ENCODE data around the gene MAD1L1.

MAD1L1 gene

DNA sequence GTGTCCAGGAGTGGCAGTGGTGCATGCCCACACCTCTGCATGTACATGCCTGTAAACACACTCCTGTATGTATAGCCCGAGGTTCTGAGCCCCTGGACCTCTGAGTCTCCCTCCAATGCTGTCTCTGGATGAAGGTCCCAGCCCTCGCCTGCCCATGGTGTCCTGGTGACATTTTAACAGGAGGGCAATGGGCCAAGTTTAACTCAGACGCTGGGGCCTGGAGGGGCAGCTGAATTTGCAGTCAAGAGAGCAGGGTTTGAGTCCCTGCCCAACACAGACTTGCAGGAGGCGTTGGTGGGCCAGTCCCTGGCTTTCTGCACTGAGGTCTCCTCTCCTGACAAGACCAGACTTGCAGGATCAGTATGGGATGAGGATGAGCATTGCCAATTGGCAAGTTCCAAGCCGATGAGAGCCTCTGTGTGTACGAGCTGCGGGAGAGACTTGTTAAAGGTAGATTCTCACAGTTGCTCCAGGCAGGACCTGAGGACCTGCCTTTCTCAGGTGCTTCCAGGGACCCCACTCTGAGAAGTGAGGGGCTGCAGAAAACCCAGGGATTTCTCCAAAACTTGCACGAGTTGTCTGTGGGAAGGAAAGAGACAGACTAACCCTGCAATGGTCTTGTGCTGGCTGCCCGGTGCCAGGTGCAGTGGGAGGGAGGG, 420.8 kb downstream of the MAD1L1 start:
- no peak for DNase-seq (ENCODE audit: low read depth in 2 of 2, low spot score in 1 of 2)

DNA sequence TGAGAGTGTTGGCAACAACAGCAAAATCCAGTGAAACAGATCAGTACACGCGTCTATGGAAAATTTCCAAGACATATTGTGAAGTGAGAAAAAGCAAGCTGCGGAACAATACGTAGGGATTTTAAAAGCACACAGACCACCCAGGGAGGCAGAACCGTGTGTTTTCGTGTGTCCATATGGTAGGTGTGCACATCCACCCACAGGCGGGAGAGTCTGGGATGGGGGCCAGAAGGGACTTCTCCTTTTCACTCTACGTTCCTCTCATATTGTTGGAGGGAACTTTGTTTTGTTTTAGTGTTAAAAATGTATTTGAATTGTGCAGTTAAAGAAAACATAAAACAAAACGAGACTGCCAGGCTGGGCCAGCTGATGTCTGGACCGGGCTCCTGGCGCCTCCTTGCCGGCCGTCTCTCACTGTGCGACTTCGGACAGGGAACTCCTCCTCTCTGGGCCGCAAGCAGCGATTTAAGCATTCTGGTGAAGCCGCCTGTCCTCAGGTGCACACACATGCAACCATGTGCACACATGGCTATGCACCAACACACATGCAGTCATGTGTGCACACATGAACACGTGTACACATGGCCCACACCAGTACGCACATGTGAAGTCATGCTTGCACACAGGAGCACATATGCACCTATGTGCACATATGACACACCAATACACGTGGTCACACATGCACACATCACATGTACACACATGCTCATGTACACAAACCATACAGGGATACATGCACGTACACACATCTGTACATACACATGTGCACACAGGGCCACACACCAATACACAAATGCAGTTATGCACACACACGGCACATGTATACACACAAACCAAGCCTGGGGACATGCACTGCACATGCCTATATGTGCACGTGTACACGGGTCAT, 421.5 kb downstream of the MAD1L1 start:
- no peak for DNase-seq (ENCODE audit: low read depth in 2 of 2, low spot score in 1 of 2)

DNA sequence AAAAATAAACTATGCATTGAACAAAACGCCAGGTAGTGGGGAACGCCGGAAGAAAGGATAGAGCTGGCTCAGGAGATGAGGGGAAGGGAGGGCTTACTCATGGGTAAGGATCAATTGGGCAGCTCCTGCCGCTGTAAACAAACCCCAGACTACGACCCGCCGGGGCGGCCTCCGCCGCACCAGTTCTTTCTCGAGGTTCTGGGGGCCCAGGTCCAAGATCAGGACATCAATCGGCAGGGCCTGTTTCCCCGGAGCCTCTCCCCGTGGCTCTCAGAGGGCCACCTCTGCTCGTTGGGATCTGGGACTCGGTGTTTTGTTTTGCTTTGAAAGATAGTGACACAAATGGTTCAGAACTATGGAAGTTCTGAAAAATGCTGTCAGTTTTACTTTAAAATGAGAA, 422.2 kb downstream of the MAD1L1 start:
- no peak for DNase-seq (ENCODE audit: low read depth in 2 of 2, low spot score in 1 of 2)

DNA sequence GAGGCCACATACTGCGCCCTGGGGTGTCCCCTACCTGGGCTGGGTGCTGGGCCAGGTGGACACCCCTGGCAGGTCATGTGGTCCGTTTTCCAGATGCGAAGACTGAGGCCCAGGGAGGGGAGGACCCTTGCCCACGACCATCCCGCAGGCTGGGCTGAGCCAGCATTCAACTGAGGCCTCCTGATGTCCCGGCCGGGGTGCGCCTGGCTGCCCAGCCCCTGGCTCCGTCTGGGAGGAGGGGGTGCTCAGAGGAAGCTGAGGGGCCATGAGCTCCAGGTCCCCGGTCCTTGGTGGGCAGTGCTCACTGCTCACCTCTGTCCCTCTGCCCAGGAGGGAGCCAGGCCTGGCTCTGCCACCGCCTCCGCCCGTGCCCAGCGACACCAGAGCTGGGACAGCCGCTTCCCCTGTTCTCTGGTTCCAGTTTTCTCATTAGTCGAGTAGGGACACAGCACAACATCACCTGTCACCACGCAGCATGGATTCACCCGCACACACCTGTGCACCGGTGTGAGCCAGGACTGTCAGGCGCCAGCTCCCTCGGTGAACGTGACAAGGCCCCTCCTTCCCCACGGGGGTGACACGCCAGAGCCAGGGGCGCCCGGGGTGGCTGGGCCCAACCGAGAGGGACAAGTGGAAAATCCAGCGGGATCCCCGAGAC, 423.0 kb downstream of the MAD1L1 start:
- DNase-seq (ENCODE audit: low read depth in 2 of 2, low spot score in 1 of 2): no peak

DNA sequence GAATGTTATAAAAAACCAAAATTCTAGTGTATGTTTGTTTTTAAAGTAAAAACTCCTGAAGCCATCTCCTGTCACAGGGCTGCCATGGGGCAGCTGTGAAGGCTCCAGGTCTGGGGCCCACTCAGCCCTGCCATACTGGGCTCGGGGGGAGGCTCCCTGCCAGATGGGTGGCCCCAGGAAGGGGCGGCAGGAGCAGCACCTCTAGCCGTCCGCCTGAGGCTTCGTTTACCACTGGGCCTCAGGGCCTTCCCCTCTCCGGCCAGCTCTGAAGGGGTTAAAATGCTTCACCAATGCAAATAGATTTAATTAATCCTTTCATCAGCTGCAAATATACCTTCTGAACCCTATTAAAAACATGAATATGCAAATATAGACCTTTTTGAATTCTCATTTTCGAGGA, 423.7 kb downstream of the MAD1L1 start:
- DNase-seq (ENCODE audit: low read depth in 2 of 2, low spot score in 1 of 2): no peak

DNA sequence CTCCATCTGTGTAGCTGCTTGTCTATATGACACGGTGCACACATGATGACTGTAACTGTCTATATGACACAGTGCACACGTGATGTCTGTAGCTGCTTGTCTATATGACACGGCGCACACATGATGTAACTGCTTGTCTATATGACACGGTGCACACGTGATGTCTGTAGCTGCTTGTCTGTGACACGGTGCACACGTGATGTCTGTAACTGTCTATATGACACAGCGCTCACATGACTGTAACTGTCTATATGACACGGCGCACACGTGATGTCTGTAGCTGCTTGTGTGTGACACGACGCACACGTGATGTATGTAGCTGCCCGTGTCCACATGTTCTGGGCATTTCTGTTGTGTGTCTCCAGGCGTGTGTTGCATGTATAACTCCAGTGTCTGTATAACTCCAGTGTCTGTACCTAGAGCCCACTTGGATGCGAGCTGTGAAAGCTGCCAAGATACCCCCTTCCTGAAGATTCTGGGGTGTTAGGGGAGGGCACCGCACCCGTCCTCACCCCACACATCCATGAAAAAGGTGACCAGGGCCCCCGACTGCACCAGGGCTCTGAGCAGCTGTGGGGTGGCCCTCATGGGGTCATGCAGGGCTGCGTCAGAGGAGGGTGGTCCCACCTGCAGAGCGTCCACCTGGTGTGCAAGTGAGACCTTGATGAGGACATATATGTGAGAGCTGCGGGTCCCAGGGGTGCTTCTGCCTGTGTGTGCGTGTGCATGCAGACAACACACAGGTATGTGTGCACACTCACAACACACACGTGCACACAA, 424.7 kb downstream of the MAD1L1 start:
- no peak for DNase-seq (ENCODE audit: low read depth in 2 of 2, low spot score in 1 of 2)

DNA sequence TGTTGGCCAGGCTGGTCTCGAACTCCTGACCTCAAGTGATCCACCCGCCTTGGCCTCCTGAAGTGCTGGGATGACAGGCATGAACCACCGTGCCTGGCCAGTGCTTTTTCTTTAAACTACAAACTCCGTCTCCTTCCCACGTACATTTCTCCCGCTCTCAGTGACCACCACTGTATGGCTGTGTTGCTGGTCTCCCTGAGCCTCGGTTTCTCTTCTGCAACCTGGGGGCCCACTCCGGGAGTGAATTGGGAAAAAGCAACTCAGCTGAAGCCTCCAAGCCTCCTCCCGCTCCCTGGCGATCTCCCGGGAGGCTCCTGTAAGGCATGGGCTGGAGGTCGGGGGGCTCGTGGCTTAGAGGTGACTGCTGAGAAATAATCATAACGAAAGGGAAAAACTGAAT, 426.4 kb downstream of the MAD1L1 start:
- no peak for DNase-seq (ENCODE audit: low read depth in 2 of 2, low spot score in 1 of 2)

DNA sequence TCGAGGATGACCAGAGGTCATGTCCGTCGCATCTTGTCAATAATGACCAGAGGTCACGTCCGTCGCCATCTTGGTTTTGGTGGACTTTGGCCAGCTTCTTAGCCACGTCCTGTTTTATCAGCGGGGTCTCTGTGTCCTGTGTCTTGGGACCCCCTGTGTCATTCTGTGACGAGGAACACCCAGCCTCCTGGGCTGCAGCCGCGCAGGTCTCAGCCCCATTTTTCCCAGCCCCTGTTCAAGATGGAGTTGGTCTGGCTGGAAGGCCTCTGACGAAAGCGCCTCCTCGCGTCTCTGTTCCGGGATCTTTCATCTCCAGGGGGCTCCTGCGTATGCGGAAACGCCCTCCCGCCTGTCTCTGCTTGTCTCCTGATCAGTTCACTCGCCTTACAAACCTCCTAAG, 428.4 kb downstream of the MAD1L1 start:
- DNase-seq (ENCODE audit: low read depth in 2 of 2, low spot score in 1 of 2): no peak

DNA sequence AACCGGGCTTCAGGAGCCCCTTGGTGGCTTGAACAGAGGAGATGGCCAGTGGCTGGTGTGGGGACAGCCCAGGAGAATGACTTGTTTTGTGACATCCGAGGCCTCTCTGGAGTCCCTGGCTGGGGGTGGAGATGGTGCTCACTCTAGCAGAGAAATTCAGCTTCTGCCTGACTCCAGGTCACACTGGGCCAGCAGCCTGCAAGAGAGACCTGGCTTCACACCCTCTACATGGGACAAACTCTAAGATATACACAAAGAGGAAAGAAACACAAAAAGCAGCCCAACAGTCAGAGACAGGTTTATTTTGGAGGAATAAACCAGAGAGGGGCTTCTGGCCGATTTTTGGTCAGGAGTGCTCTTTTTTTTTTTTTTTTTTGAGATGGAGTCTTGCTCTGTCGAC, 429.8 kb downstream of the MAD1L1 start:
- DNase-seq (ENCODE audit: low read depth in 2 of 2, low spot score in 1 of 2): no peak

DNA sequence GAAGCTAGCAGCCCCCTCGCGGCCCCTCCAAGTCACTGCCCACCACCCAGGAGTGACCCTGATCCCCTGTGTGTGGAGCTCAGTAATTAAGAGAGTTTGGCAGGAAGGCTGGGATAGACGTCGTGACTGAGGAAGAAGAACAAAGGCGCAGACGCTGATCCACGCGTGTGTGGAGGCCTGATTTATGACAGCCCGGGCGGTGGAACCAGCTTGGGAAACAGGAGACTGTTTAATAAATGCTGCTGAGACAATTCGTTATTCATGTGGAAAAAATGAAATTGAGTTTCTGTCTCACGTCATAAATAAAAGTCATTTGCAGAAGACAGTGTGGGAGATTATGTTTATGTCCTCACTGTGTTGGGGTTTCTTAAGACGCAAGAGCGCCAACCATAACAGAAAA, 431.8 kb downstream of the MAD1L1 start:
- DNase-seq (ENCODE audit: low read depth in 2 of 2, low spot score in 1 of 2): no peak

DNA sequence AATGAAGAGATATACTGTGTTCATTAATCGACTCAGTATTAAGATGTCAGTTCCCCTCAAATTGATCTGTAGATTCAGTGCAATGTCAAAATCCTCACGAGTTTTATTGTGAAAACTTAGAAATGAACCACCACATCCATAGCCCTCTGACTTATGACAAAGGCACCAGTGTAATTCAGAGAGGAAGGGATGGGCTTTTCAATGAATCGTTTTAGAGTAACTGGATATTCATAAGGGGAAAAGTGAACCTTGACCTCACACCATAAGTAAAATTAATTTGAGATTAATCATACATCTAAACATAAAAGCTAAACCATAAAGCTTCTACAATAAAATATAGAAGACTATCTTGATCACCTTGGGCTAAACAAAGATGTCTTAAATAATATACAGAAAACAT, 434.6 kb downstream of the MAD1L1 start:
- DNase-seq (ENCODE audit: low read depth in 2 of 2, low spot score in 1 of 2): no peak

DNA sequence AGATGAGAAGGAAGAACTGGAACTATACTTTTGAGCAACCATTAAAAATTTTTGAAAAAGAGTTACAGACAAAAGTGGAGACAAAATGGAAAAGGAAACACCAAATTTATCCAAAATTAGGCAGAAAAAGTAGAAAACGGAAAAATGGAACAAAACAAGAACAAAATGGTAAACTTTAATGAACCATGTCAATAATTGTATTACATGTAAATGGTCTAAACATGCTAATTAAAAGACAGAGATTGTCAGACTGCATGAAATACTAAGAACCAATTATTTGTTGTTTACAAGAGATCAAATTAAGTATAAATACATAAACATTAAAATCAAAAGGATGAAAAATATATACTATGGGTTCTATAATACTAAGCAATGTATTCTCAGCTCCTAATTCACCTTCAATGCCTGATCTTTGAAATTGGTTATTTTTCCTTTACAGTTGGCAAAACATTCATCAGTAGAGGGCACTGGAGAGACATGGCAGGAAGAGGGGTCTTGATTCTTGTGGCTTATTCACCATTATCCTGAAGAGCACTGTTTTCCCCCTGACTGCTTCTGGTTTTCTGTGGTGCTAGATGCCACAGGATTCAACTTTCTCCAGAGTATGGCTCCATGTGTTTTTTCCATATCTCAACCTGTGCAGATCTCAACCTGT, 437.7 kb downstream of the MAD1L1 start:
- no peak for DNase-seq (ENCODE audit: low read depth in 2 of 2, low spot score in 1 of 2)

DNA sequence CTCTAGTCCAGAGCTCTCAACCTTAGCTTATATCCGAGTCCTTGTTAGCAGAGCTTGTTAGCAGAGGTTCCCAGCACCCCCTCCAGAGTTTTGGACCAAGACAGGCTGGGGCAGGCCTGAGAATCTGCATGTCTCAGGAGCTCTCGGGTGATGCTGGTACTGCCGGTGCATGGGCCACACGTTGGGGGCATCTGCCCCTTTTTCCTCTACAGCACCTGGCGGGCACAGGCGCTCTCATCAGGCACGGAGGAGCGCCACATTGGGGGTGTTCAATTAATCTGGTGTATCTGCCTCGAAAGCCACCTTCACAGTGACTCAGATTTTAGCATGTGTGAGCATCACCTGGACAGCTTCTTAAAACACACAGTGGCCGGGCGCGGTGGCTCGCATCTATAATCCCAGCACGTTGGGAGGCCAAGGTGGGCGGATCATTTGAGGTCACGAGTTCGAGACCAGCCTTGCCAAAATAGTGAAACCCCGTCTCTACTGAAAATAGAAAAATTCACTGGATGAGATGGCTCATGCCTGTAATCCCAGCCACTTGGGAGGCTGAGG, 445.0 kb downstream of the MAD1L1 start:
- DNase-seq (ENCODE audit: low read depth in 2 of 2, low spot score in 1 of 2): no peak

DNA sequence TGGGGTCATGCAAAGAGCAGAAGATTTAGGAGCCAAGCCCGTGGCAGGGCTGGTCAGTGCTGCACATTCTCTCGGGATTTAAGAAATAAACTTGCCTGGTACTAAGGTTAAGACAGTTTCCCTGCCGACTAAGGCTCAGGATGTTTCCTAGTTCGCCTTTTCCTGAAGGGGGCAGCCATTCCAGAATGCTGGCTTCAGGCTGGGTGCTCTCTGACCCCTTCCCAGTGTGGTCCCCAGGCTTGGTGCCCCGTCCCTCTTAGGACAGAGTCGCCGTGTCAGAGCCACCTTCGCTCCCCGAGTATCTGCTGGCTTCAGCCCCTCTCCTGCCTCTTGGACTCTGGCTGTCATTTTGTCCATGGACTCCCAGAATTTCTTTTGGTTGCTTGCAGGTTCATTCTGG, 445.5 kb downstream of the MAD1L1 start:
- DNase-seq (ENCODE audit: low read depth in 2 of 2, low spot score in 1 of 2): no peak

DNA sequence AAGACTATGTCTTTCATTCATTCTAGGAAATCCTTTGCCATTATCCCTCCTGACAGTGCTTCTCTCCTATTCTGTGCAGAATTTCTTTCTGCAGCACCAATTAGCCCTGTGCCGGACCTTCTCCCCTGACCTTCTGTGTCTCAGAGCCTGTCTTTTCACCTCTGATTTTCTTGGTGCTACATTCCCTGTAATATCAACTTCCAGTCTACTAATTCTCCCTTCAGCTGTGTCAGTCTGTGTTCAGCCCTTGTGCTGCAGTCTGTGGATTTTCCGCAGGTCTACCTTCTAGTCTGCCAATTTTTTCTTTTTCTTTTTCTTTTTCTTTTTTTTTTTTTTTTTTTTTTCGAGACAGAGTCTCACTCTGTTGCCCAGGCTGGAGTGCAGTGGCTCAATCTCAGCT, 446.9 kb downstream of the MAD1L1 start:
- no peak for DNase-seq (ENCODE audit: low read depth in 2 of 2, low spot score in 1 of 2)

DNA sequence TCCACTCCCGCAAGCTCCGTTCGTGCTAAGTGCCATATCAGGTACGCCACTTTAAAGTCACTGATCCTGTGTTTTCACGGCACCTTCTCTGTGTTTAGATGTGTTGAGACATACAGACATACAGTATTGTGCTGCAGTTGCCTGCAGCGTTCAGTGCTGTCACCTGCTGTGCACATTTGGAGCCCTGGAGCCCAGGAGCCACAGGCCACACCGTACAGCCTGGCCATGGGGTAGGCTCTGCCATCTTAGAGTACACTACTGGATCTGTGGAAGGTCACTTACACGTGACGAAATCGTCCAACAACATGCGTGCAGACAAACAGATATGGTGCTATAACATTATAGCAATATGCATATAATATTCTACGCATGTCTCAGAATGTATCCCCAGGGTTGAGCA, 451.4 kb downstream of the MAD1L1 start:
- DNase-seq (ENCODE audit: low read depth in 2 of 2, low spot score in 1 of 2): no peak

DNA sequence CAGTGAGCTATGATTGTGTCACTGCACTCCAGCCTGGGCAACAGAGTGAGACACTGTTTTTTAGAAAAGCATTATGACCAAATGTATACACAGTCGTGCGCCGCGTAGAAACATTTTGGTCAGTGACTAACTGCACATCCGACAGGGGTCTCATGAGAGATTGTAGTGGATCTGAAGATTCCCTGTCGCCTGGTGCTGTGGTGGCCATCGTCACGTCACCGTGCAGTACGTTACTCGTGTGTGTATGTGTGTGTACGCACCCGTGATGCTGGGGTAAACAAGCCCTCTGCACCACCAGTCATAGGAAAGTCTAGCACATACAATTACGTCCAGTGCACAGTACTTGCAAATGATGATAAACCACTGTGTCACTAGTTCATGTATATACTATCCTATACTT, 453.3 kb downstream of the MAD1L1 start:
- no peak for DNase-seq (ENCODE audit: low read depth in 2 of 2, low spot score in 1 of 2)

DNA sequence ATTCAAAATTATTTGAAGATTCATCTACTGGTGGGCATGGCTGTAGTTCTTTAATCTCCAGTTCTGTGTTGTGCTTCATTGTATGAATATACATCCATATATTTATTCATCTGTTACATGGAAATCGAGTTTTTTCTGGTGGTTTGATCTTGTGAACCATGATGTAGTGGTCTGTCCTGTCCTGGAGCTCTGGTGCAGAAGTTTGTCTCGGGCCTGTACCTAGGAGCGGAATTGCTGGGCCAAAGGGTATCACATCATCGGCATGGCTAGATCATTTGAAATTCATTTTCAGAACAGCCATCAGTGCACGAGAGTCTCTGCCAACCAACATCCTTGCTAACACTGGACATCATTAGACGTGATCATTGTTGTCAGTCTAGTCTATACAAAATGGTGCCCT, 455.6 kb downstream of the MAD1L1 start:
- DNase-seq (ENCODE audit: low read depth in 2 of 2, low spot score in 1 of 2): no peak

DNA sequence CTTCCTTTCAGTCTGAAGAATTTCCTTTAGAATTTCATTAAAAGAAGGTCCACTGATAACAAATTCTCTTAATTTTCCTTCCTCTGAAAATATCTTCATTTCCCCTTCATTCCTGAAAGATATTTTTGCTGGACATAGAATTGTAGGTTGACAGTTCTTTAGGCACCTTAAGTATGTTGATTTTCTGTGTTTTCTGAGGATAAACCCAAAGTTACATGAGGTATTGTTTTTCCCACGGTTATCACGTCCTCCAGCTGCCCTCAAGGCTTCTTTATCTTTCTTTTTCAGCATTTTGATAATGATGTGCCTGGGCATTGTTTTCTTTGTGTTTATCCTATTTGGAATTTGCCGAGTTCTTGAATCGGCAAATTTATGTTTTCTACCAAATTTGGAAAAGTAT, 457.4 kb downstream of the MAD1L1 start:
- DNase-seq (ENCODE audit: low read depth in 2 of 2, low spot score in 1 of 2): no peak

DNA sequence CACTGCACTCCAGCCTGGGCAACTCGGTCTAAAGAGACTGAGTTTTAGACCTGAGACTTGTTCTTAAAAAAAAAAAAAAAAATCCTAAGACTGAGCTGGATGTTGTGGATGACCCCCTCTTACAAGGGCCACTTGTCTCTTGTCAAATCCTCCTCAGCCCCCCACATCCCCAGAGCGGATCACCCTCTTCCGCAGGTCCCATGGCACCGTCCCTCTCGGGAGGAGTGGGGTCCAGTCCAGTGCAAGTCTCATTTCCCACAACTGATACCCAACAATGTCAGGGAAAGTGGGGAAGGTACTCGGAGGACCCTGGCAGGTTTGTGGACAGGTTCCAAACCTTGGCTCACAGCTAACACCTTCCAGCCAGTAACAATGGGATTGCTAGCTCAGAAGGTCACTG, 462.4 kb downstream of the MAD1L1 start:
- no peak for DNase-seq (ENCODE audit: low read depth in 2 of 2, low spot score in 1 of 2)

All from stimulated activated CD8-positive, alpha-beta memory T cell treated with anti-CD3 and anti-CD28 coated beads, Interleukin-4, amount 100 ng/mL, for 4 hours (primary cell).